ENCODE data around the gene ZDHHC9. TPM values are rescaled to one million over a fixed set of nuclear protein-coding genes. Genes with fewer than 3 reads are reported as not detected.

Gene ZDHHC9
- total and polyA plus RNA-seq, 12 donors: 4.2 to 22.8 (median 11.4) TPM

DNA sequence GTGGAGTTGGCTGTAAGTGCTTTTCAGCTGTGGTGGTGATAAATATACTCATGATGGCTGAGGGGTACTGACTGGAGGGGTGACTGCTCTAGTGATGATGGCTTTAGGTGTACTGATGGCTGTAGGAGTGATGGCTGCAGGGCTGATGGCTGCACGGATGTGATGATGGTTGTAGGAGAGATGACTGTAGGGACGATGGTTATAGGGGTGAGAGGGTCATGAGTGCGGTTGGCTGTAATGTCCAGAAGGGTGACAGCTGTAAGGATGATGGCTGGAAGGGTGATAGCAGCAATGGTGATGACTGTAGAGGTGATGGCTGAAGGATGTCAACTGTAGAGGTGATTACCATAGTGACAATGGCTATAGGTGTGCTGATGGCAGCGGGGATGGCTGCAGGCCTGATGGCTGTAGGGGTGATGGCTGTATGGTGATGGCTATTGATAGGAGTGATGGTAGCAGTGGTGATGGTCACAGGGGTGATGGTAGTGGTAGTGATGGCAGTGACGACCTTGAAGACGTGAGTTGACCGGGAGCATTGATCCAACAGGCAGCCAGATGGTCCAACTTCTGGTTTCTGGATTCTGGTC is 64.5 kb downstream of the ZDHHC9 start:
- H3K27ac ChIP-seq: peak overlapping the region in 1 of 10 donors; percentile 93
- 82% methylated on average over 7 of the region's 7 CpGs for WGBS, 2 donors
- peaks cover 0 to 5% (median 0%) of the 10 kb centered on the region in 7 donors for H3K27me3 ChIP-seq
- H3K36me3 ChIP-seq: peaks cover 0 to 3% (median 0%) of the 10 kb centered on the region in 9 donors
- H3K9me3 ChIP-seq: no peaks in the 10 kb centered on the region
- no peak for ATAC-seq
- TF ChIP-seq, protein P1, sequence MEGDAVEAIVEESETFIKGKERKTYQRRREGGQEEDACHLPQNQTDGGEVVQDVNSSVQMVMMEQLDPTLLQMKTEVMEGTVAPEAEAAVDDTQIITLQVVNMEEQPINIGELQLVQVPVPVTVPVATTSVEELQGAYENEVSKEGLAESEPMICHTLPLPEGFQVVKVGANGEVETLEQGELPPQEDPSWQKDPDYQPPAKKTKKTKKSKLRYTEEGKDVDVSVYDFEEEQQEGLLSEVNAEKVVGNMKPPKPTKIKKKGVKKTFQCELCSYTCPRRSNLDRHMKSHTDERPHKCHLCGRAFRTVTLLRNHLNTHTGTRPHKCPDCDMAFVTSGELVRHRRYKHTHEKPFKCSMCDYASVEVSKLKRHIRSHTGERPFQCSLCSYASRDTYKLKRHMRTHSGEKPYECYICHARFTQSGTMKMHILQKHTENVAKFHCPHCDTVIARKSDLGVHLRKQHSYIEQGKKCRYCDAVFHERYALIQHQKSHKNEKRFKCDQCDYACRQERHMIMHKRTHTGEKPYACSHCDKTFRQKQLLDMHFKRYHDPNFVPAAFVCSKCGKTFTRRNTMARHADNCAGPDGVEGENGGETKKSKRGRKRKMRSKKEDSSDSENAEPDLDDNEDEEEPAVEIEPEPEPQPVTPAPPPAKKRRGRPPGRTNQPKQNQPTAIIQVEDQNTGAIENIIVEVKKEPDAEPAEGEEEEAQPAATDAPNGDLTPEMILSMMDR (IDR thresholded peaks at IDR 0.05): no peak
- intact Hi-C loops (cut with DNase I): no loop called here
- H3K4me1 ChIP-seq: peaks cover 0 to 45% (median 0%) of the 10 kb centered on the region in 9 donors
- DNase-seq: no peak
- peak overlapping the region in 1 of 10 donors; percentile 60 for H3K4me3 ChIP-seq

DNA sequence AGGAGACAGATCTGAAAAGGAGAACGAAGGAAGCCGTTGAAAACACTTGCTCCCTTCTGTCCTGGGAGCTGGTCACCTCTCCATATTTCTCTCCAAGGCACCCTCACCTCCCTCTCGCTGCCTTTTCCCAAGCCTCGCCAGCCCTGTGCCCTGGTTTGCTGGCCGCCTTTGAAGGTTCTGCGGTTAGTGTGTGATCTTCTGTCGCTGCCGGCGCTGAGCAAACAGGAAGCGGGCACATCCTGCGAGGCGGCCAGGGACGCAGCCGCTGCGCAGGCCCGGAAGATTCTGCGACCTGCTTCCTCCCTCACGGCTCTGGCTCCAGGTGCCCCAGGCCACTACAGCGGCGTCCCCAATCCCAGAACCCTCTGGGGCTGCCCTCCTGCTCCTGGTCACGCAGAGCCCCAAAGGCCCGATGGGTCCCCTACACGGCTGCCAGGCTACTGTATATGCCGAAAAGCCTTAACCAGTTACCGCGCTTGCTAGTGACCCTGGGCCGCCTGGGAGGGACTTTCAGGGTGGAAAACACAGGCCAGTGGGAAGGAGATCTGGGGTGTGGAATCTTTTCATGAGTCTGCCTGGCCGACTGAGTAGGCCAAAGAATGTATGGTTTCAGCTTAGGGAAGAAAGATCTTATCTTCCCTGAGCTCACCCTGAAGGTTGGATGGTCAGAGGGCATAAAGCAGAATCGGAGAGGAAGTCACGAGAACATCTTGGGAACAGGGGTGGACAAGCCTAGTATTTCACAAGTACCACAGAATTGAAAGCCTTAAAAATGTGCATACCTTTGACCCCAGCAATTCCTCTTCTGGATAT is 66.3 kb downstream of the ZDHHC9 start:
- DNase-seq (peak; percentile 13 to 47), ATAC-seq (peak; percentile 26 to 71 (median 63))
- peak overlapping the region in 3 of 10 donors; percentile 8 to 27 (median 26) for H3K4me3 ChIP-seq
- H3K27ac ChIP-seq: peak overlapping the region in 8 of 10 donors; percentile 34 to 93 (median 64)
- TF ChIP-seq, protein P1 (IDR thresholded peaks at IDR 0.05): no peak
- H3K4me1 ChIP-seq: peaks cover 0 to 53% (median 0%) of the 10 kb centered on the region in 9 donors
- peaks cover 0 to 5% (median 0%) of the 10 kb centered on the region in 7 donors for H3K27me3 ChIP-seq
- intact Hi-C loops (cut with DNase I): no loop called here
- H3K9me3 ChIP-seq: no peaks in the 10 kb centered on the region
- H3K36me3 ChIP-seq: no peaks in the 10 kb centered on the region
- 51 to 57% methylated on average over 28 to 30 of the region's 30 CpGs for WGBS, 2 donors

DNA sequence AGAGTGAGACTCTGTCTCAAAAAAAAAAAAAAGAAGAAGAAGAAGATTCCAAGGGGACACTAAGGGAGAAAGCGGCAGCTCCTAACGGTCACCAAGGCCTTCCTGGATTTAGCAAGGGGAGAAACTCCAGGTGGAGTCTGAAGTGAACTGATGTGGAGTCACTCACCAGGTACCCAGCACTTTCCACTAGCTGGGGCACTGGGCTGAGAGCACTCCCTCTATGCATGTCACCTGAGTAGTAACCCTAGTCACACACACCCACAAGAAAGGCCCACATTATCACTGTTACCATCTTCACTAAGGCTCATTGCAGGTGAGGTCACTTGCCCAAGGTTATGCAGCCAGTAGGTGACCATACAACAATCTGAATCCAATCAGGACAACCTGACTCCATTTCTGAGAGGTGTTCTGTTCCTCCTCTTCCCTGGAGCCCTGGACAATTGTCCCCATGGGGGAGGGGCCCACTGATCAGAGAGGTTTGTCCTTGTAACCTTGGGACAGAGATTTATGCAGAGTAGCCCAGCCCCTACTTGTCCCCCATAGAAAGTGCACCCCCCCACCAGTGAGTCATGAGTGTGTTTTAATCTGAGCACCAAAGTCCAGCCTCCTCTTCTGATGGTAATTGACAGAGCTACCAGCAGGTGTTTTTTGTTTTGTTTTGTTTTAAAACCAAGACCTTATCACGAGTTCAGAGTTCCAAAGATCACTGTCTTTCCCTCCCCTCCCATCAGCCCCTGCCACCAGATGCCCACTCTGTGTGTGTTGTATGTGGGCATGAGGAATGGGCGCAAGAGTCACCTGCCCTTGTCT is 69.8 kb downstream of the ZDHHC9 start:
- 86 to 88% methylated on average over 4 of the region's 4 CpGs for WGBS, 2 donors
- H3K4me1 ChIP-seq: peaks cover 0 to 72% (median 0%) of the 10 kb centered on the region in 9 donors

More for the DNA sequence above, 69.8 kb downstream of the ZDHHC9 start:
- H3K27ac ChIP-seq: peak overlapping the region in 3 of 10 donors; percentile 22 to 89 (median 55)
- no peaks in the 10 kb centered on the region for H3K9me3 ChIP-seq
- intact Hi-C loops (cut with DNase I): no loop called here
- DNase-seq: no peak
- no peak overlapping the region for H3K4me3 ChIP-seq
- TF ChIP-seq, protein P1 (IDR thresholded peaks at IDR 0.05): no peak
- no peak for ATAC-seq
- H3K27me3 ChIP-seq: peaks cover 0 to 5% (median 0%) of the 10 kb centered on the region in 7 donors
- no peaks in the 10 kb centered on the region for H3K36me3 ChIP-seq

Measured in heart right ventricle (tissue), 16 donors.